ENCODE data around the gene HPSE2. TPM values are rescaled to one million over a fixed set of nuclear protein-coding genes. Genes with fewer than 3 reads are reported as not detected.

The HPSE2 gene
- total RNA-seq, 1 experiment from 2014 or later = 0.20 TPM

DNA sequence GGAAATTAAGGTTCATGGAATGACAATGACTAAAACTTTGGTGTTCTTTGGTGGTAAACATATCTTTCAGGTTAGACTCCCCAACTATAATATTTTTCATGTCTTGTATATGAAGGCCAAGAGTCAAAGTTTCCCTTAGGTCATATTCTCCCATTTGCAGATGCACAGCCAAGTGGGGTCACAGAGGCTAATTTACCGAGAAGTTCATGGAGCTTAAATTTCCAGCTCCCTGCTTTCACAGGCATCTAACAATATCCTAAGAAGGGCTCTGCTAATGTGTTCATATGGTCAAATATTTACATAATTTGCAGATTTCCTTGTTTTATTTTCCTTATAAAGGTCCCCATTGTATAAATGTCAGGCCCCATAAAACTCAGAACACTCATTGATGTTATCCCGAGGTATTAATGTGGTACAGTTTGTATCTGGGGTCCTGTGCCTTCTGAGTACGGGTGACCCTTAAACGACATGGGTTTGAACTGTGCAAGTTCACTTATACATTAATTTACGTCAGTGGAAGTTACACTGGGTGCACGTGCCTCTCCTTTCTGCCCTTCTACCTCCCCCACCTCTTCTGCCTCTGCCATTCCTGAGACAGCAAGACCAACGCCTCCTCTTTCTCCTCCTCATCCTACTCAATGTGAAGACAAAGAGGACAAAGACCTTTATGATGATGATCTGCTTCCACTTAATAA, 603.0 kb downstream of the HPSE2 start:
- Histone ChIP-seq H2BK12ac (ENCODE audit: insufficient read length, low read depth, low read length) (no peak overlapping the region), H2BK15ac (ENCODE audit: low read depth, low read length) (no peak overlapping the region), H3K9me3 (ENCODE audit: control insufficient read depth, low read depth, low read length) (no peaks in the 10 kb centered on the region), H3K79me2 (ENCODE audit: insufficient read depth, low read length) (no peaks in the 10 kb centered on the region), H3K79me1 (ENCODE audit: insufficient read depth, low read depth, low read length, poor library complexity, severe bottlenecking) (no peaks in the 10 kb centered on the region), H4K8ac (replicated peaks; ENCODE audit: insufficient read length, low read depth, low read length) (no peak overlapping the region), H3K27ac (ENCODE audit: insufficient read length, low read depth, low read length) (no peak overlapping the region), H3K27me3 (ENCODE audit: insufficient read depth, low read length) (no peaks in the 10 kb centered on the region), H4K5ac (ENCODE audit: insufficient read length, low read depth, low read length) (no peak overlapping the region), H3K4ac (ENCODE audit: low read depth, low read length) (no peak overlapping the region), H3K18ac (ENCODE audit: insufficient read length, low read depth, low read length) (no peak overlapping the region), H3T11ph (ENCODE audit: low read length) (no peak overlapping the region), H2BK20ac (ENCODE audit: low read depth, low read length, poor library complexity, severe bottlenecking) (no peak overlapping the region), H3K23ac (ENCODE audit: insufficient read length, low read depth, low read length) (no peak overlapping the region), H3K4me2 (ENCODE audit: insufficient read depth, insufficient read length, low read length) (no peak overlapping the region), H3K56ac (ENCODE audit: insufficient read length, low read depth, low read length) (no peak overlapping the region), H2BK120ac (ENCODE audit: low read depth, low read length, poor library complexity, severe bottlenecking) (no peak overlapping the region), H2AK5ac (ENCODE audit: insufficient read length, low read length) (no peak overlapping the region), H3K23me2 (ENCODE audit: insufficient read length, low read depth, low read length, poor library complexity, severe bottlenecking) (no peaks in the 10 kb centered on the region), H4K91ac (ENCODE audit: insufficient read length, low read depth, low read length) (no peak overlapping the region), H2AFZ (ENCODE audit: low read length) (no peak overlapping the region), H2BK5ac (ENCODE audit: insufficient read length, low read length) (no peak overlapping the region), H4K20me1 (ENCODE audit: control insufficient read depth, insufficient read depth, insufficient read length) (no peaks in the 10 kb centered on the region), H3K9ac (ENCODE audit: extremely low read depth, insufficient read length, low read length) (no peak overlapping the region), H3K14ac (ENCODE audit: insufficient read depth, low read length) (no peak overlapping the region), H3K4me1 (ENCODE audit: insufficient read depth, low read length) (no peaks in the 10 kb centered on the region)
- Mint-ChIP-seq H3K27ac (no peak overlapping the region), H3K9me3 (peaks cover 2 to 3% of the 10 kb centered on the region in 2 experiments; a peak in 2 of 5 replicates), H3K27me3 (ENCODE audit: low read depth) (no peaks in the 10 kb centered on the region), H3K36me3 (ENCODE audit: insufficient read depth in 1 of 3, low read depth in 3 of 3) (peaks cover 0 to 4% (median 2%) of the 10 kb centered on the region in 3 experiments; a peak in 4 of 7 replicates), H3K4me1 (no peaks in the 10 kb centered on the region), H3K4me3 (no peak overlapping the region)
- no CpG with 5 or more reads among the region's 7 CpGs for WGBS (ENCODE audit: extremely low coverage, insufficient read length, low lambda C conversion rate)
- TF ChIP-seq, protein P1, sequence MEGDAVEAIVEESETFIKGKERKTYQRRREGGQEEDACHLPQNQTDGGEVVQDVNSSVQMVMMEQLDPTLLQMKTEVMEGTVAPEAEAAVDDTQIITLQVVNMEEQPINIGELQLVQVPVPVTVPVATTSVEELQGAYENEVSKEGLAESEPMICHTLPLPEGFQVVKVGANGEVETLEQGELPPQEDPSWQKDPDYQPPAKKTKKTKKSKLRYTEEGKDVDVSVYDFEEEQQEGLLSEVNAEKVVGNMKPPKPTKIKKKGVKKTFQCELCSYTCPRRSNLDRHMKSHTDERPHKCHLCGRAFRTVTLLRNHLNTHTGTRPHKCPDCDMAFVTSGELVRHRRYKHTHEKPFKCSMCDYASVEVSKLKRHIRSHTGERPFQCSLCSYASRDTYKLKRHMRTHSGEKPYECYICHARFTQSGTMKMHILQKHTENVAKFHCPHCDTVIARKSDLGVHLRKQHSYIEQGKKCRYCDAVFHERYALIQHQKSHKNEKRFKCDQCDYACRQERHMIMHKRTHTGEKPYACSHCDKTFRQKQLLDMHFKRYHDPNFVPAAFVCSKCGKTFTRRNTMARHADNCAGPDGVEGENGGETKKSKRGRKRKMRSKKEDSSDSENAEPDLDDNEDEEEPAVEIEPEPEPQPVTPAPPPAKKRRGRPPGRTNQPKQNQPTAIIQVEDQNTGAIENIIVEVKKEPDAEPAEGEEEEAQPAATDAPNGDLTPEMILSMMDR (conservative IDR thresholded peaks at IDR 0.05) = no peak
- DNase-seq = no peak
